Thyroid gland (tissue), 4 donors: ENCODE results near the gene PTPRE.

ENCODE experiments used
- POLR2A ChIP-seq, 2 donors: fragments of 450-650 bp; IDR thresholded peaks; one replicate each; pipeline ENCODE4 v1.6.1; 2017; ENCODE audit warnings: antibody characterized with exemption in 2 of 2, mild to moderate bottlenecking in 2 of 2, moderate library complexity in 1 of 2
- TF ChIP-seq, protein P1 (sequence below), 6 experiments: fragments of 200-600 bp in 3 of 6; fragments of 450-650 bp in 3 of 6; sonication (generic) in 3 of 6; IDR thresholded peaks; one replicate each; pipeline ENCODE4 v1.5.1; 2016 to 2019; ENCODE audit warnings: antibody characterized with exemption in 6 of 6, mild to moderate bottlenecking in 2 of 6, inconsistent platforms in 1 of 6, moderate library complexity in 1 of 6

DNA sequence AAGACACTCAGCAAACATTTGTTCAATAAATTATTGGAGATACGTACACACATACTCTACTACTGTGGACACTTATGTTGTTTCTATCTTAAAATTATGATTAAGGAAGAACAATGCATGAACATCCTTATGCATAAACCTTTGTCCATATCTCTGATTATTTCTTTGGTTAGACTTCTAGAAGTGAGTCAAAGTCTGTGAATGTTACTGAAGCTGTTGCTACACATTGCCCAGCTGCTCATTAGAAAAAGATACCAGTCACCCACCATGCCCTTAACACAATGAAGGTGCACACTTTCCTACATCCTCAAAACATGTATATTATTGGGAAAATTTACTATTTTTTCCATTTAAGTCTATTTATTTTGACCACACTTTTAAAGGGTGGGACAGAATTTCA is 12.8 kb upstream of the PTPRE start:
- TF ChIP-seq, protein P1, sequence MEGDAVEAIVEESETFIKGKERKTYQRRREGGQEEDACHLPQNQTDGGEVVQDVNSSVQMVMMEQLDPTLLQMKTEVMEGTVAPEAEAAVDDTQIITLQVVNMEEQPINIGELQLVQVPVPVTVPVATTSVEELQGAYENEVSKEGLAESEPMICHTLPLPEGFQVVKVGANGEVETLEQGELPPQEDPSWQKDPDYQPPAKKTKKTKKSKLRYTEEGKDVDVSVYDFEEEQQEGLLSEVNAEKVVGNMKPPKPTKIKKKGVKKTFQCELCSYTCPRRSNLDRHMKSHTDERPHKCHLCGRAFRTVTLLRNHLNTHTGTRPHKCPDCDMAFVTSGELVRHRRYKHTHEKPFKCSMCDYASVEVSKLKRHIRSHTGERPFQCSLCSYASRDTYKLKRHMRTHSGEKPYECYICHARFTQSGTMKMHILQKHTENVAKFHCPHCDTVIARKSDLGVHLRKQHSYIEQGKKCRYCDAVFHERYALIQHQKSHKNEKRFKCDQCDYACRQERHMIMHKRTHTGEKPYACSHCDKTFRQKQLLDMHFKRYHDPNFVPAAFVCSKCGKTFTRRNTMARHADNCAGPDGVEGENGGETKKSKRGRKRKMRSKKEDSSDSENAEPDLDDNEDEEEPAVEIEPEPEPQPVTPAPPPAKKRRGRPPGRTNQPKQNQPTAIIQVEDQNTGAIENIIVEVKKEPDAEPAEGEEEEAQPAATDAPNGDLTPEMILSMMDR (IDR thresholded peaks at IDR 0.05), result no peak
- no peak for TF ChIP-seq POLR2A (IDR thresholded peaks at IDR 0.05)
